Hematopoietic multipotent progenitor cell (in vitro differentiated cells): ENCODE measurements around the gene IKBIP. TPM values are rescaled to one million over a fixed set of nuclear protein-coding genes. Genes with fewer than 3 reads are reported as not detected.
A peak's percentile ranks its signal among the peaks of the same experiment; 100 is the strongest.
"Not testable (repeated sequence)": the region's sequence is repeated elsewhere in the genome, so short reads cannot be mapped to it uniquely, and the experiment has no call there.

Experiments used
- DNase-seq, 3 donors: peaks; one replicate each; pipeline ENCODE4 v3.0.0-alpha.2; 2011 to 2015; ENCODE audit warnings: low read depth in 2 of 3, low spot score in 2 of 3
- total RNA-seq: library from RNA; depleted of rRNA; stranded (reverse); fragments of >200 nt; gene quantifications from one replicate; pipeline ENCODE4 v1.2.3, GENCODE V29; 2012

The IKBIP gene, protein sequence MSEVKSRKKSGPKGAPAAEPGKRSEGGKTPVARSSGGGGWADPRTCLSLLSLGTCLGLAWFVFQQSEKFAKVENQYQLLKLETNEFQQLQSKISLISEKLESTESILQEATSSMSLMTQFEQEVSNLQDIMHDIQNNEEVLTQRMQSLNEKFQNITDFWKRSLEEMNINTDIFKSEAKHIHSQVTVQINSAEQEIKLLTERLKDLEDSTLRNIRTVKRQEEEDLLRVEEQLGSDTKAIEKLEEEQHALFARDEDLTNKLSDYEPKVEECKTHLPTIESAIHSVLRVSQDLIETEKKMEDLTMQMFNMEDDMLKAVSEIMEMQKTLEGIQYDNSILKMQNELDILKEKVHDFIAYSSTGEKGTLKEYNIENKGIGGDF
- 6.2 TPM for total RNA-seq

DNA sequence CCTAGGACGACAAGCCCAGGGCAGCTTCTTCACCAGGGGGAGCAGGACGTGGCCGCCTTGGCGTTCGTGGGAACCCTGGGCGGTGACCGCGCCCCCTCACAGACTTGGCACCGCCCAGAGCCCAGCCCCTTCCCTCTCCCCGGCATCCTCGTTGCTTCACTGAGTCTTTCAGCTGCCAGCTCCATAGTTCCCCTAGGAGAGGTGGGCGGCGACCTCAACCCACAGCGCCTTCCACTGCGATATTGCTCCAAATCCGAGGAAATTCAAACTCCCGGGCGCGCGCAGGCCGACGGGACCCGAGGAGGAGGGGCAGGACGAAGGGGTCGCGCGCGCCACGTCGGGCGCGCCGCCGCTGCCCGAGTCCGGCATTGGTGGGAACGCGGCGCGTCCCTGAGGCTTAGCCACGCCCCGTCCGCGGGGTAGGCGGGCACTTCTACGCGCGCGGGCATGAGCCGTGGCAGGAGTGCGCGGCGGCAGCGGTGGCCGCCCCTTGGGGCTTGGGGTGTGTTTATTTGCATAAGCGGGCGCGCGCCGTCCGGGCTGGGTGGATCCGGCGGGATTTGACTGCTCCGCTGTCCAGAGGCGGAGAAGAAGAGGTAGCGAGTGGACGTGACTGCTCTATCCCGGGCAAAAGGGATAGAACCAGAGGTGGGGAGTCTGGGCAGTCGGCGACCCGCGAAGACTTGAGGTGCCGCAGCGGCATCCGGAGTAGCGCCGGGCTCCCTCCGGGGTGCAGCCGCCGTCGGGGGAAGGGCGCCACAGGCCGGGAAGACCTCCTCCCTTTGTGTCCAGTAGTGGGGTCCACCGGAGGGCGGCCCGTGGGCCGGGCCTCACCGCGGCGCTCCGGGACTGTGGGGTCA lies at the start of gene IKBIP, which contains the start of gene APAF1:
Gene IKBIP (minus strand): TSS at position 77 of the 860 bp plus-strand sequence. CDS start 87 bp downstream, outside the sequence.
Gene APAF1 (plus strand): TSS at position 579 of the 860 bp plus-strand sequence. CDS start 3,070 bp downstream, outside the sequence.
- peak; percentile 90 to 96 (median 95) for DNase-seq

DNA sequence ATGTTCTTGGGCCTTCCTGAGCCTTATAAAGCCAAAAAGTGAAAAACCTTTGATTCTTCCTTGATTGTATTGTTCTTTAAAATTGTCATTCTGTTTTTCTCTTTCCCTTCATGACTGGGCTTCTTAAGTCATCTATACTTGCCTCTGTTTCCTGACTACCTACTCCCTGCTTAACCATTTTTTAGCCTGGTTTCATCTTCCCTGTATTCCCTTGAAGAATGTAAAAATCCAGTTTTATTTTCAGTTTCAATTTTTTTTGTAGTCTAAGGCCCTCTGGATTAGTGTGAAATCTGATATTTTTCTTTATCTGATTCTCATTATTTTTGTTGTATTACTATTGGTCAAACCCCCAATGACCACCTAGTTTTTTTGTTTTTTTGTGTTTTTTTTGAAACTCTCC lies 46.8 kb upstream of the IKBIP start:
- no peak for DNase-seq

DNA sequence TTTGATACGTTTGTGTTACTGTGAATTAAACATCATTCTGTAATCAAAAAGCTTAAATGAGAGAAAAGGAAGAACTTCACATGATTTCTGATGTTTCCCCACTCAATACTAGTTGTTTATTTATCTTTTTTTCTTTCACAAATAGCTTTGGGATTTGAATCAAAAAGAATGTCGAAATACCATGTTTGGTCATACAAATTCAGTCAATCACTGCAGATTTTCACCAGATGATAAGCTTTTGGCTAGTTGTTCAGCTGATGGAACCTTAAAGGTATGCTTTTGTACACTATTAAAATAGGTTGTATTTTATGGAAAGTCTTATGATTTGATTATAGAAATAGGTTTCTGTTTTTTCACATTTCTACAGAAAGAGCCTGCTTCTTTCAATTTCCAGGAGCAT lies 42.0 kb upstream of the IKBIP start:
- DNase-seq: no peak

DNA sequence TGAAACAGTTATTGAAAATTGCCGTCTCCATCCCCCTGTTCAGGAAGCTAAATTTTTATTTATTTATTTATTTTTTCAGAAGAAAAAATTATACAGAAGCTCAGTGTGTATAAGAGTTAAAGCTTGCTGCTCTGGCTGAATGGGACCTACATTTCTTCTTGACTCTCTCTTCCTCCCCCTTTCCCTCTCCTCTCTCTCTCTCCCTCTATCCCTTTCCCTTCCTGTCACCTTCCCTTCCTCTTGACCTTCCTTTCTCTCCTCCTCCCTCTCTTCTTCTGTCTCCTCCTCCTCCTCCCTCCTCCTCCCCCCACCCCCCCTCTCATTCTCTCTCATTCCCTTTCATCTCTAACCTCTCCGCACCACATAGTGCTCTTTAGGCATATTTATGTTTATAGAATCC lies 39.6 kb upstream of the IKBIP start:
- DNase-seq: no peak

DNA sequence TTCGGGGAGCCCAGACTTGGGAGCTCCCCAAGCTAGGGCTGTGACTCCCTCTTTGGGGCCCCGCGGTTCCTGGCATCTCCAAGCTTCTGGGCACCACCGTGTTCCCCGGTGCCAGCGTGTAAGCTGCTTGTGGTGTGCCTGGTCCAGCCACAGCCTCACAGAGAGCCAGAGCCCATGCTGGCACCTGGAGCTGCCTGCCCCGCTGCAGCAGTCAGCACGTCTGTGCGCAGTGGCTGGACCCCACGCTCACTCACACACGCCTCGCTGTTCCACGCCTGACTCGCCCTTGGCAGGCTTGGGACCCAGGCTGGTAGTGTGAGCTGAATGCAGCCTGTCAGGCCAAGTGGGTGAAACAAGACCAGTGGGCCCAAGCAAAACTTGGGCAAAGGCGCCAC lies 35.0 kb upstream of the IKBIP start:
- DNase-seq: no peak

DNA sequence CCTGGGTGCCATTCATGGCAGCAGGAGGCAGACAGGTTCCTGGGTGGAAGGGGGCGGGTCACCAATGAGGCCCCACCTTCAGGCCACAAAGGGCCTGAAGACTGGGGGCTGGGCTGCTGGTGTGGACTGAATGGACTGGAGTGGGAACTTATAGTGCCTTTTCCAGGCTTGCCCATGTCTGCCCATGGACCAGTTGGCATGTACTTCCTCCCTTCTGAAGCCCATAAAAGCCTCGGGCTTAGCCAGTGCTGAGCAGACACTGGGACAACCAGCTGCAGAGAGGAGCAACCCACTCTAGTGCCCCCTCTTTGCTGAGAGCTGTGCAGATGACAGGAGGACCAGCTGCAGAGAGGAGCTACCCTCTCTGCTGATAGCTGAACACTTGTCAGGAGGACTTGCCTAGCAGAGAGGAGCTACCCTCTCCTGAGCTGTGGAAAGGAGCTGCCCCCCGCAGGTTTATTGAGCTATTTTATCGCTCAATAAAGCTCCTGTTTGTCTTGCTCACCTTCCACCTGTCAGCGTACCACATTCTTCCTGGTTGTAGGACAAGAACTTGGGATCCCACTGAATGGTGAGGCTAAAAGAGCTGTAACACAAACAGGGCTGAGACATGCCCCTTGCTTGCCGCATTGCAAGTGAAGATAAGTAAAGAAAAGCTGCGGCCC lies 34.5 kb upstream of the IKBIP start:
- no peak for DNase-seq

DNA sequence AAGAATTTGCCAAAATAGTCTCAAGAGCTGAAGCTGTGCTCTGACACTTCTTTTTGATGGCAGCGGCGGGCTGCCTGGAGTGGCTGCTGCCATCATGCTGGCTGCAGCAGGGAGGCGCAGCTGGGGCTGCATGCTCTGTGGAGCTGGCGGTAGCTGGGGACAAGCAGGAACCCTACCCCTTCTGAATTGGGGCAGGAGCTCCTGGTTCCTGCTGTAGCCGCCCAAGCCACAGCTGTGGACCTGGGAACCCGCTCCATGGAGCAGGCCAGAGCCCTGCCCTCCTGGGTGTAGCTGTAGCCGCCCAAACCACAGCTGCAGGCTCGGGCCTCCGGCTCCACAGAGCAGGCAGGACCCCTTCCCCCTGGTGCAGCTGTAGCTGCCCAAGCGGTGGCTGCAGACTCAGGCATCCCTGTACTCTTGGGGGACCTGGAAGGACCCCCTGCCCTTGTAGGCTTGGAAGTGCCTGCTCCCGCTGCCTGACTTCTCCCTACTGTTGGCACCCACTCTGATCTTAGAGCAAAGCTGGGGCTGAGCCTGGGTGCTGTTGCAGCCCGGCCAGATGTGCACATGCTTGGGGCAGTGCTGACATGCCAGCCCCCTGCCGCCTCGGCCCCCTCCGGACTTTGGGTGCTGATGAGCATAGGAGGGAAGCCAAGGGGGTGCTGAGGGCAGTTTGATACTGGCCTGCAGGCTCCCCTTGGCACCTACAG lies 33.8 kb upstream of the IKBIP start:
- DNase-seq: no peak

DNA sequence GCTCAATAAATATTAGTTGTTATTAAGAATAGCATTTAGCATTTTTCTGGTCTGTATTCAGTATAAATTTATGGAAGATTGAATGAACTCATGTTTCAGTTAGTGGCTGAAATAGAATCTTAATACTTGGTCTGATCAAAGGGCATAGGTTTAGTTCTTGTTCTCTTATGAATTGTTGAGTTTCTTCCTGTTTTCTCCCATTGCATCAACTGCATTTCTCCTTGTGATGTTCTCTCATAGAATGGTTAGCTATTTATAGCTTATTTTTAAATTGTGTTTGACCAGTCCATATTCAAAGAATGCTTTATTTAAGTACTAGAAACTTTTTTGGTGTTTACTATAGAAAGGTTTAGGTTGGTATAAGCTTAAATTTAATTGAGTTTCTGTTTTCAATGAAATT lies 30.3 kb upstream of the IKBIP start:
- DNase-seq: no peak

DNA sequence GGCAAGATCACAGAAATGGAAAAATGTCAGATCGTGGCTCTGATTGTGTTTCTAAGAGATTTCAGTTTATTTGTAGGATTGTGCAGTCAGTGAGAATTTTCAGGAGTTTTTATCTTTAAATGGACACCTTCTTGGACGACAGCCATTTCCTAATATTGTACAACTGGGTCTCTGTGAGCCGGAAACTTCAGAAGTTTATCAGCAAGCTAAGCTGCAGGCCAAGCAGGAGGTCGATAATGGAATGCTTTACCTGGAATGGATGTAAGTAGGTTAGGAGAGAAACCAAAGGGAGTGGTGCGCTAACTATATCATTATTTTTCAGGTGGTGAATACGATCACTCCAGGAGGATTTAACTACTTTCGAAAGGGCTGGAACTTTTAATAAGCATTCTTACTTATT lies 26.9 kb upstream of the IKBIP start:
- no peak for DNase-seq

DNA sequence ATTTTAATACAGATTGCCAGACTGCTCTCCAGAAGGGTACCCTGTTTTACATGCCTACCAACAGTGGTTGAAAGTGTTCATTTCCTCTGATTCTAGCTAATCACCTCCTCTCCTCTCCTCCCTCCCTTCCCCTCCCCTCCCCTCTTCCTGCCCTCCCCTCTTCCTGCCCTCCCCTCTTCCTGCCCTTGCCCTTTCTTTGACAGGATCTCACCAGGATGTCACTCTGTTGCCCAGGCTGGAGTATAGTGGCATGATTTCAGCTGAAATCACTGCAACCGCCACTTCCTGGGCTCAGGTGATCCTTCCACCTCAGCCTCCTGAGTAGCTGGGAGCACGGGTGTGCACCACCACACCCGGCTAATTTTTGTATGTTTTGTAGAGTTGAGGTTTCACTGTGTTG lies 25.2 kb upstream of the IKBIP start:
- DNase-seq: no peak

DNA sequence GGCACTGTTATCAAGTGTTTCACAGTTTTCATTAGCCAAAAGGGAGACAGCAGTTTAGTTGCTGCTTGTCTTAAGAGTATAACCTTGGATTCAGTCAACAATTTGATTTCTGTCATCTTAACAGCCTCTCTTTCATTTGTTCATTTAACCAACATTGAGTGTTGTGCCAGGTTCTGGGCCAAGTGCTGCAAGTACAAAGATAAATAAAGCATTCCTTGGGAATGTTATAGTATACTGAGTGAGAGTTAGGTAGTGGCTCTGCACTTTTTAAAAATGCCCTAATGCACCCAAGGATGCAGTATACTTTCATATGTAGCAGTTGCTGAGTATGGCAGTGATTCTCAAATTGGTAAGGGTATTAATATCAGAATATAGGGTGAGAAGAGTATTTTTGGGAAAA lies 15.9 kb upstream of the IKBIP start:
- DNase-seq: no peak

DNA sequence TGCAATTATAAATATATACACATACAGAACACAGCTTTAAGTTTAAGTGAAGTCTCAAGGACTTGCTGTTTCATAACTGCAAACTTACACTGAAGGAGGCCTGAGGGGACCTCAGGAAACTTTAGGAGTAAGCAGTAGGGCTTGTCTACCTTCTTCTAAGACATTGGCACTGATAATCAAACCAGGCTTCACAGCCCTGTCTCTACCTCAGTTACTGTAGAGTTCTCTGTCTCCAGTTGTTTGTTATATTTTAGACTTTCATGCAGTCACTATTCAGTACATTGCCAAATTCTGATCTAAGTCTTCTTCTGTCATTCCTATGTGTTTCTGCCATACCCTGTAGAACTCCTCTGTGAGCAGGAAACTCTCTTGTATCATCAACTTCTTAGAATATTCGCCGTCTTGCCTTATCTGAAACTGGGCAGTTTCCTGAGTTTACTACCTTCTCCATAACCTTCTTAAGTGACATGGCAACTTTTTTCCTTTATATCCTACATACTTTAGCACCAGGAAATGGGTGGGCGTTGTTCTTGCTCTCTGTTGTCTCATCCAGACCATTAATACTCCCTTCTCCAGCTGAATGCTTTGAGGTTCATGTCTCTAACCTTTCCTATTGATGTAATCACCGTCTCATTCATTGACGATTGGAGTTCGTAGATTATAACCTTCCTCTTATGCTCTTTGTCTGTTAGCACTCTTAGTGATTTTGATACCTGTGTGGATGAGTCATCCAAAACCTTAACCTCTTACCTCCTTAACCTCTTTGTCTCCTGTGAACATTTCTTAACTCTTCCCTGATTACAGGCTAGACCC lies 11.9 kb upstream of the IKBIP start:
- peak in 1 of 3 donors; percentile 2 for DNase-seq

DNA sequence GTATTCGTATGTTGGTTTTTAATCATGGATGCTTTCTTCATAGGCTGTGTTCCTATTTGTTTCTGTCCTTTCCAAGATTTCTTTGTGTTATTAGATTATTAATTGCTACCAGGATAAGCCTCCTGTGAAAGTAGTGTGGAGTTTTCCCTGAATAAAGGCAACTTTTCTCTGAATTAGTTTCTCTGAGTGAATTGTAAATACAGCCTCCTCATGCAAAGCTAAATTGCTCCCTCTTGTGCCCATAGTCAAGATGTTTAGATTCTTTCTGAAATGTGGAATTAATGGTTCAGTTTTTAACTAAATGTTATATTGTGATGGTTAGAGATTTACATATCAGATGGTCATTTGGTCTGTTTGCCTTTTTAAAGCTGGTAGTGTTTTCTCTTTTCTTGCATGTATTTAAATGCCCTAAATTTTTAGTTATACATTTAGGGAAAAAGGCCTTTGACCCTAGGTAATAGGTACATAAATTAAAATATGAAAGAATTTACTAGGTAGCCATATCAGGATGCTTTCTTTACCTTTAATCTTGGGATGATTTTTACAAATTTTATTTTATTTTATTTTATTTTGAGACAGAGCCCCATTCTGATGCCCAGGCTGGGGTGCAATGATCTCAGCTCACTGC lies 9.4 kb upstream of the IKBIP start:
- peak in 2 of 3 donors; percentile 50 to 83 for DNase-seq

DNA sequence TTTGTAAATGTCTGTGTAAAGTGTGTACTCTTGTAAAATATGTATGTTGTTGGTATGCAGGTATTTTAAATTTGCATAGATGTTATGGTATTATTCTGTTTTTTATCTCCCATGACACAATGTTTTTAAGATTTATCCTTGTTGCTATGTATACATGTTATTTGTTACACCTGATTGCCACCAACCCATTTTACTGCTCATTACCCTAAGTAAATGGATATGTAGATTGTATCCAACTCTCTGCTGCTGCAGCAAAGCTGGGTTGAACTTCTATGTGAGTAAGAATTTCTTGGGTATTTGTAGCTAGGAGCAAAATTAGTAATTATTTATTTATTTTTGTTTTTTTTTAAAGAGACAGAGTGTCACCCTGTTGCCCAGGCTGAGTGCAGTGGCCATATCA lies 6.7 kb upstream of the IKBIP start:
- no peak for DNase-seq

DNA sequence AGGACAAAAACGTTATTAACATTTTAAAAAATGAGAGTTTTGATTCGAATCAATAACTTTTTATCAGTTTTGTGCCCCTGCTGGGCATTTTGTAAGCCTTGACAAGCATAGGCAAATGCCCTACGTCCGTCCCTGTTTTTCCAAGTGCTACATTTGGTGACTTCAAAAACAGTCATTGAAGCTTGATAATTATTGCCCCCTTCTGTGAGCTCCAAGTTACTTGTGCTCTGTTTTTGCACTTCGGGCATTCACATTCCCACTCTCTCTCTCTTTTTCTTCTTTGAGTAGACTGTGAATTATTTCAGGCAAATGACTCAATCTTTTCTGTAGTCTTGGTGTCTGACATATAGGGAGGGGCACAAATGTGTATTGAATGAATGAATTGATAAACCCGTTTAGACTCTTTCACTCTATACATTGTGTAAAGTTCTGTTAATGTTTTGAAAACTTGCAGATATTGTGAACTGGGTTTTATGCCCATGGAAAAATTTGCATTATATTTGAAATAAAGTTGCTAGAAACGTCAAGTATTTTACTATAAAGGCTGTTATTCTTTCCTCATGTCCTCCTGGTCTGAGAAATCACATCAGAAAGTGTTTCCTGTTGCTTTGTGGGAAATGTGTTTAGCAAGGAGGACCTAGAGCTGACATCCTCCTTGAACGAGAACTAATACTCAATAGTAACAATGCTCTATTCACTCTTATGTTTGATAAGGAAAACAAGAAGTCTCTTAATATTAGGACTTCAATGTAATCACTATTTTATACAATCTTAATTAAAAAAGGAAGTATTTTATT lies 1.9 kb upstream of the IKBIP start:
- peak in 1 of 3 donors; percentile 14 for DNase-seq

DNA sequence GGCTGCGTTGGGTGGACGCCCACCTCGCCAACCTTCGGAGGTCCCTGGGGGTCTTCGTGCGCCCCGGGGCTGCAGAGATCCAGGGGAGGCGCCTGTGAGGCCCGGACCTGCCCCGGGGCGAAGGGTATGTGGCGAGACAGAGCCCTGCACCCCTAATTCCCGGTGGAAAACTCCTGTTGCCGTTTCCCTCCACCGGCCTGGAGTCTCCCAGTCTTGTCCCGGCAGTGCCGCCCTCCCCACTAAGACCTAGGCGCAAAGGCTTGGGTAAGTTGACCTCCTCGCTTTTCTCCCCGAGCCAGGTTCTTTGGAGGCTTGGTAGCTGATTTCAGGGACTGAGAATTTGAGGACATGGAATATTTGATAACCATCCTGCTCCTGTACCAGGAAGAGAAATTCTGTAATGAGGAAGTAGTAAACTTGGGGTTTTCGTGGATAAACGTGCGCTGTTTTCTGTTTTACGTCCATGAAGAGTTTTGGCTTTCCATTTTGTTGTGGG lies 1.0 kb upstream of the IKBIP start:
- peak in 1 of 3 donors; percentile 32 for DNase-seq

DNA sequence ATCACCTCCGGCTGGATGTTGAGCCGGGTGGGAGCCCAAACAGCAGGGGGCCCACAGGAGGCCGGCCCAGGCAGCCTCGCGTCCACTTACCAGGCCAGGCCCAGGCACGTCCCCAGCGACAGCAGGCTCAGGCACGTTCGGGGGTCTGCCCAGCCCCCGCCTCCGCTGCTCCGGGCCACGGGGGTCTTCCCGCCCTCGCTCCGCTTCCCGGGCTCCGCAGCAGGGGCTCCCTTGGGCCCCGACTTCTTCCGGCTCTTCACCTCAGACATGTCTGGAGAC lies 216 bp downstream of the IKBIP start:
- DNase-seq: no peak

DNA sequence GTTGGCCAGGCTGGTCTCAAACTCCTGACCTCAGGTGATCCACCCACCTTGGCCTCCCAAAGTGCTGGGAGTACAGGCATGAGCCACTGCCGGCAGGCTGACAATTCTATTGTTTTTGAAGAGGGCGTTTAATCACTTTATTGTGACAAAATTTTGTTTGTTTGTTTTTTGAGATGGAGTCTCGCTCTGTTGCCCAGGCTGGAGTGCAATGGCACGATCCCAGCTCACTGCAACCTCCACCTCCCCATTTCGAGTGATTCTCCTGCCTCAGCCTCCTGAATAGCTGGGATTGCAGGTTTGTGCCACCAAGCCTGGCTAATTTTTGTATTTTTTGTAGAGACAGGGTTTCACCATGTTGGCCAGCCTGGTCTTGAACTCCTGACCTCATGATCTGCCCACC lies 1.8 kb downstream of the IKBIP start:
- not testable (repeated sequence) for DNase-seq

DNA sequence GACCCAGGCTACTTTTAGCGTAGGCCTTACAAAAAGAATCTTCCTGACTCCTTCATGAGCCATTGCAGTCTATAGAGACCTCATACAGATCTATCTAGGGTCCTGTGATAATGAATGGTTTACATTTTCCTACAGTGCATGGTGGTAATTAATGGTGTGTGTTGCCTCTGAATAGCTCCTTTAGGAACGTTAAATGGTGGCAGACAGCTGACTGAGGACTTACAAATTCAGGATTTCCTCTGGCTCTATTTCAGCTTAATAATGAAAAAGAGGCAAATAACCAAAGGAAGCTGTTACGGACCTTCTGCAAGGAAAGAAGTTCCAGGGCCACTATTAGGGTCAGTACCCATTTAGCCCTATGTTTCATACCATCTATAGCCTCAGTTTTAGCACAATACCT lies 5.1 kb downstream of the IKBIP start:
- DNase-seq: no peak
